Activated CD8-positive, alpha-beta memory T cell treated with anti-CD3 and anti-CD28 coated beads for 48 hours (primary cell): ENCODE data around the gene CROCC.

Experiments used
- DNase-seq, 3 experiments: peaks; one replicate each; pipeline ENCODE4 v3.0.0-alpha.2; 2020; ENCODE audit warnings: low read depth in 2 of 3, low spot score in 2 of 3

Gene CROCC

DNA sequence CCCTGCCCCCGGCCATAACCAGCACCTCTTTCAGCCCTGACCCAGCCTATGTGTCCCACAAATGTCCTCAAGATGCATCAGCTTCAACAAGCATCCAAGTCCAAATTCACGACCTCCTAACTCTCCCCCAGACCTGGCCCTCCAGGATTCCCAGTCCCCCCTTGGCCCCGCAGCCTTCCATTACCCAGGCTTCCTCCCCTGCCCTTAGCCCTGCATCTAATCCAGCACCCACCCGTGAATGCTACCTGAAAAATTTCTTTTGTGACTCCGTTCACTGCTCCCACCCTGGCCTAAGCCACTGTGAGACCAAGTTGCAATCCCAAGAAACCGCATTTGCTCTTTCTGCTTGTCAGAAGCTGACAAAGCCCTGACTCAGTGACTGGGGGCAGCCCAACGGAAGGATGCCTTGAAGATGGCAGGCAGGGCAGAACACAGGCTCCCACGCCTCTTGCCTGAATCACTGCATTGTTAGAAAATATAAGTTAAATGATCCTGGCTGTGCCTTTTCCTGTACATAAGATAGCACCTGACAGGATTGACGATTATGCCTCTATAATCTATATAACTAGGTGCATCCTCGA, 59.6 kb downstream of the CROCC start:
- no peak for DNase-seq

DNA sequence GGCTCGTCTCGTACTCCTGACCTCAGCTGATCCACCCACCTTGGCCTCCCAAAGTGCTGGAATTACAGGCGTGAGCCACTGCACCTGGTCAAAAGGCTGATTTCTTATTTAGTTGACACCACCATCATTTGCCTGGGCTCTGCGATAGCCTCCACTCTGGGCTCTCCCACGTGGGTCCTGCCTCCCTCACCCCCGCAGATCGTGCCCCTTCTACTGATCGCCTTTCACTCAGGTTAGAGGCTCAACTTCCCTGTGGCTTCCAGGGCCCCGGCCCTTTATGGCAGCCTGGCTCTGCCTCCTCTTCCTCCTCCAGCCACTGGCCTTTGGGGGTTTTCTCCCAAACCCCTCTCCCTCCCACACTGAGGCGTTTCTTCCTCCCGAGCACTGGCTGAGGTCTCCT, 61.2 kb downstream of the CROCC start:
- DNase-seq: no peak

DNA sequence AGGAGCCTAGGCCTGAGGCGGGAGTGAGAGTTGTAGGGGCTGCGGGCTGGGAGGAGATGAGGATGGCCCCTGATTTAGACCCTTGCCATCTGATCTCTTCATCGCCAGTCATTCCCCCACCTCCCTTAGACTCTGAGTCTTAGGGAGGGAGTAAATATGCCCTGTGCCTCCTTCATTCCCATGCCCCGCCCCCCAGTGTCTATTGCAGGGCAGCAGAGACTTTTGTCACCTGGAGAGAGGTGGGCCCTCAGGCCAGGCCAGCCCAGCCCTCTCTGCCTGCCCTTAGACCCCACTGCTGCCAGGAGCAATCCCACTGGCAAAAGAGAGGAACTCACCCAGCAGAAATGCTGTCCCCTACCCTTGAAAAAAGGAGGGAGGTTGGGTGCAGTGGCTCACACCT, 61.9 kb downstream of the CROCC start:
- no peak for DNase-seq

DNA sequence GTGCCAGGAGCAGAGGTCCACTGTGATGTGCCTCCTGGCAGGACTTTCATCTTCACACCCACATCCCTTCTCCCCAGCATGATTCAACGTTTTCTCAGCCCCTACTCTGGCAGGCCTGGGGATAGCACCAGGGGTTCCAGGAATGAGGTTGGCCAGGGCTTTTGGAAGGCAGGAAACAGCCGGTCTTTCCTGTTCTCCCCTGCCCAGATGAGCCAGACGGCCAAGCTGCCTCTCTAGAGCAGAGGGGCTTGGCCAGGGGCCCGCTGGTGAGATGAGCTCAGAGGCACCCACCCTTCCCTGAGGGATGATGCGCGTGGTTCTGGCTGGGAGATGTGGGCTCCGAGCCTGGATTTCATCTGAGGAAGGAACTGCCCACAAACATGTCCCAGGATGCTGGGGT, 63.0 kb downstream of the CROCC start:
- DNase-seq: no peak

- no peak for DNase-seq
These were observed 64.4 kb downstream of the CROCC start for GRCh38 chr1:16986113-16986512.

- DNase-seq: no peak
These were observed 64.8 kb downstream of the CROCC start for GRCh38 chr1:16986560-16986959.

GRCh38 chr1:16986962-16987361, 65.2 kb downstream of the CROCC start:
- no peak for DNase-seq

DNA sequence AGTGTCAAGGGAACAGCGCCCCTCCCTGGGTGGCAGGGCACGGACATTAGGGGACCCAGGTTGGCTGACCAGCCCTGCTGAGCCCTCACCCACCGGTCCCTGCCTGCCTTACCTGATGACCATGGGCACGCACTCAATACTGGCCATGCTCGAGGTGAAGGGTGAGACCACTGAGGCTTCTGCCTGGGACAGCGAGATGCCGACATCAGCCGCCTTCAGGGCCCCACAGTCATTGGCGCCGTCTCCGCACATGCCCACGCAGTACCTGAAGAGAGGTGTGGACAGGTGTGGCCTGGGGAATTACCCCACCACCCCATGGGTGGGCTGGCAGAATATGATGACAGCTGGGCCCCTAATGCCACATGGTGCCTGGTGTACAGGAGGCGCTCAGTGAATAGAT, 66.5 kb downstream of the CROCC start:
- no peak for DNase-seq

GRCh38 chr1:16989676-16990391, 68.1 kb downstream of the CROCC start:
- no peak for DNase-seq

GRCh38 chr1:16991571-16991970, 69.8 kb downstream of the CROCC start:
- no peak for DNase-seq

- no peak for DNase-seq
These were observed 70.4 kb downstream of the CROCC start for GRCh38 chr1:16992102-16992501.

GRCh38 chr1:16992675-16993074, 70.9 kb downstream of the CROCC start:
- DNase-seq: no peak

DNA sequence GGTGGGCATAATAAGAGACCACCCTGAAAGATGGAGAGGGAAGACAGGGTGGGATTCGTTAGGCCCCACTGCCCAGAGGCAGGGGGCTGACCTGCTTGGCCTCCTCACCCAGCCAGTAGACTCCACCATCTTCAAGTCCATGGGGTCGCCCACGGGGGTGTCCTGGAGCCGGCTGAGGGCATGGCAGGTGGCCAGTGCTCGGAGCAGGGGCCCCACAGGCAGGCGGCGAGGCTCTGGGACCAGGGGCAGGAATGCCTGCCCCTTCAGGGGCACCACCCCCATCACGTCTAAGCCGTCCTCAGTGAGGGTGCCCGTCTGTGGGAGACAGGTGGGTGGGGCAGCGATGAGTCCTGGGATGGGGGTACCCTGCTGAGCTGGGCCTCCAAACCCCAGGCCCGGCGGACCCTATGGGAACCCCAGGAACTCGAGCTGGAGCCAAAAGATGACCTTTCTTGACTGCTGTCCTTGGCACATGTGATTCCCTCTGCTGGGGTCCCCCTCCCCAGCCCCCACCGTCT, 71.8 kb downstream of the CROCC start:
- no peak for DNase-seq

GRCh38 chr1:16996845-16997244, 75.1 kb downstream of the CROCC start:
- no peak for DNase-seq

- no peak for DNase-seq
These were observed 76.9 kb downstream of the CROCC start for GRCh38 chr1:16998589-16998988.

GRCh38 chr1:16999863-17000262, 78.1 kb downstream of the CROCC start:
- no peak for DNase-seq

DNA sequence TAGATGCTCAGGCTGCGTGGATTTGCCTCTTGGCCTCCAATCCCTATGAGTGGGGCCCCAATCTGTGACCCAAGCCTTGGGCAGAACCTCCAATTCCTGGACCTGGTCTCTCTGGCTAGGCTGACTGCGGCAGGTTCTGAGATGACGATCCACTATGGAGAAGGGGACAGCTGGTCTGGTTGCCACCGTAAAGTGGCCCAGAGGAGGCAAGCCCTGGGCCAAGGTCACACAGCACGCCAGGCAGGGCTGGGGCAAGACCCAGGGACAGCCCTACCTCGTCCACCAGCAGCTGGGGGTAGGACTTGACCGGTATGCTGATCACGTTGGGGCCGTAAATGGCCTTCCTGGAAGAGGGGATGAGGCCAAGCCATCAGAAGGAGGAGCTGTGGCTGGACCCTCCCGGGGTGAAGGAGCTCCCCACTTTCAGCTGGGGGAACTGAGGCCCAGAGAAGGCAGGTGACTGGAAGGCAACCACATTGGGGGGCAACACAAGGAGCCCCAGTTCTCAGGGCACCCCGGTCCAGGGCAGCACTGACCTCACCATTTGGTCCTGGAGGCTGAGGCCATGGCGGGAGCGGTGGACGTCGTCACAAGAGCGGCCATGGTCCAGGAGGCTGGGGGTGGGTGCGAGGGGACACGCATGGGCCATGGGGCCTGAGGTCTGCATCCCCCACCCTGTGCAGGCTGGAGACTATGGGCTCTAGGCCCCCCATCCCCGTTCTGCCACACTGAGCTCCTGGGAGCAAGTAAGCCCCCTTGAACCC, 80.2 kb downstream of the CROCC start:
- no peak for DNase-seq

DNA sequence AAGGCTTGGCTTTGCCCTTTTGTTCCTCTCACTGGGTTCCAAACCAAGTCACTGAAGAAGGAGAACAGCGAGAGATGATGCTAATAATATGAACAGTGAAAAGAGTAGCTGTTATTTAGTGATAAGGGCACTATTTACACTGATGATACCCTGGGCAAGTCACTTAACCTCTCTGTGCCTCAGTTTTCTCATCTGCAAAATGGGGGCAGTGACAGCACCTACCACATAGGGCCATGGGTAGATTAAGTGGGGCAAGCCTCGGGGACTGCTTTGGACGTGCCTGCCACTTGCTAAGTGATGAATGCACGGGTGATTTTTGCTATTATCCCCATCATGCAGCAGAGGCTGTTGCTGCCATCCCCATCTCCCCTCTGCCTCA, 80.8 kb downstream of the CROCC start:
- no peak for DNase-seq

DNA sequence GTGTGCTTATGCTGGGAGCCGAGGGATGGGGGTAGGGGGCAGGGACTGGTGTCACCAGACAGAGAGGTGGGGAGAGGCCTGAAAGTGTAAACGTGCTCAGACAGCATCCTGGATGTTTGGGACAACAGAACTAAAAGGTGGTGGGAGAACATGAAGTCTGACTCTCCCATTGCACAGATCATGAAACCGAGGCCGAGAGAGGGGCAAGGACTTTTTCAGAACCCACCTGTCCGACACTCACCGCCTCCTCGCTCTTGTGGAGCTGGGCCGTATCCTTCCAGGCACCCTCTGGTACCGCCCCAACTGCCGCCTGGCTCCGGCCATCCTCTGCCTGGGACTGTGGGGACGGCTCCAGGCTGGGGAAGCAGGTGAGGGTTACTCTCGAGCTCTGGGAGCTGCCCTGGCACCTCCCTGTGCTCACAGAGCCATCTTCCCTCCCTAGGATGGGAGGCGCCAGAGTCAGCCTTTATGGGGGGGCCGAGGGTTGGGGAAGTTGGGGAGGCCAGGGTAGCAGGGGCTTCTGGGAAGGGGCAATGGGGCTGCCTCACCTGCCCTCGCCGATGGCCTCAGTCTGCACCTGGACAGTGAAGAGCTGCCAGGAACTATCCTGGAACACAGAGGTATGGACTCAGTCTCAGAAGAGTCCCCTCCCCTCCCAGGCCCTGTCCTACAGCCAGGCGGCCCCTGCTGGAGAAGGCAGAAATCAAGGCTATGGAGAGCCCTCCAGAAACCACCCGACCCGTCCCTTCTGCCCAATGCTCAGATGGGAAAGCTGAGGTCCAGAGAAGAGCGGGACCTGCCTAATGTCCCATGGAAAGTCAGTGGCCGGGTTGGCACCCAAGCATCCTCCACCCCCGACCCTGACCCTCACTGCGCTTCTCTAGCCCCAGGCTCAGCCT, 83.0 kb downstream of the CROCC start:
- DNase-seq: no peak

- no peak for DNase-seq
These were observed 83.6 kb downstream of the CROCC start for GRCh38 chr1:17005365-17005740.

GRCh38 chr1:17007121-17007520, 85.4 kb downstream of the CROCC start:
- DNase-seq: no peak
